ENCODE measurements around the gene FILIP1.
"Not testable (repeated sequence)": the region's sequence is repeated elsewhere in the genome, so short reads cannot be mapped to it uniquely, and the experiment has no call there.

The FILIP1 gene

GRCh38 chr6:75419416-75419815 is 74.2 kb downstream of the FILIP1 start:
- no peak for DNase-seq

- no peak for DNase-seq
Observed at GRCh38 chr6:75418233-75418632, 75.4 kb downstream of the FILIP1 start.

GRCh38 chr6:75416443-75416842 is 77.2 kb downstream of the FILIP1 start:
- DNase-seq = no peak

GRCh38 chr6:75415804-75416203 is 77.8 kb downstream of the FILIP1 start:
- no peak for DNase-seq

- DNase-seq = no peak
Observed at GRCh38 chr6:75414445-75415021, 79.1 kb downstream of the FILIP1 start.

- no peak for DNase-seq
Observed at GRCh38 chr6:75412969-75413662, 80.5 kb downstream of the FILIP1 start.

- DNase-seq = not testable (repeated sequence)
Observed at GRCh38 chr6:75410564-75410963, 83.0 kb downstream of the FILIP1 start.

GRCh38 chr6:75409928-75410327 is 83.7 kb downstream of the FILIP1 start:
- DNase-seq = no peak

GRCh38 chr6:75409286-75409685 is 84.3 kb downstream of the FILIP1 start:
- no peak for DNase-seq

- no peak for DNase-seq
Observed at GRCh38 chr6:75403563-75404080, 90.0 kb downstream of the FILIP1 start.

- no peak for DNase-seq
Observed at GRCh38 chr6:75402296-75402695, 91.3 kb downstream of the FILIP1 start.

GRCh38 chr6:75397656-75398465 is 95.7 kb downstream of the FILIP1 start:
- no peak for DNase-seq

GRCh38 chr6:75397171-75397570 is 96.4 kb downstream of the FILIP1 start:
- no peak for DNase-seq

- no peak for DNase-seq
Observed at GRCh38 chr6:75396005-75396800, 97.4 kb downstream of the FILIP1 start.

- no peak for DNase-seq
Observed at GRCh38 chr6:75393806-75394205, 99.8 kb downstream of the FILIP1 start.

GRCh38 chr6:75391276-75391675 is 102.3 kb downstream of the FILIP1 start:
- DNase-seq = no peak

- no peak for DNase-seq
Observed at GRCh38 chr6:75386050-75386770, 107.4 kb downstream of the FILIP1 start.

- no peak for DNase-seq
Observed at GRCh38 chr6:75384116-75384515, 109.5 kb downstream of the FILIP1 start.

- no peak for DNase-seq
Observed at GRCh38 chr6:75382634-75382900, 111.0 kb downstream of the FILIP1 start.

- no peak for DNase-seq
Observed at GRCh38 chr6:75381877-75382633, 111.5 kb downstream of the FILIP1 start.

- DNase-seq = no peak
Observed at GRCh38 chr6:75379536-75379935, 114.1 kb downstream of the FILIP1 start.

GRCh38 chr6:75378101-75378500 is 115.5 kb downstream of the FILIP1 start:
- DNase-seq = no peak

Measured in DMS79 (cell line).